ENCODE measurements around the gene ASB1. TPM values are rescaled to one million over a fixed set of nuclear protein-coding genes. Genes with fewer than 3 reads are reported as not detected.

Gene ASB1
- total RNA-seq, 4 donors from 2014 or later = 3.9 to 17.7 (median 8.9) TPM

GRCh38 chr2:238449909-238450417, 23.2 kb downstream of the ASB1 start:
- Histone ChIP-seq H3K36me3 (peaks cover 15 to 81% (median 24%) of the 10 kb centered on the region in 3 donors), H3K27ac (peak overlapping the region in 2 of 4 donors; percentile 38 to 56), H3K4me3 (no peak overlapping the region), H3K9me3 (no peaks in the 10 kb centered on the region), H3K27me3 (no peaks in the 10 kb centered on the region), H3K4me1 (peaks cover 0 to 4% (median 0%) of the 10 kb centered on the region in 3 donors)
- no peak for DNase-seq
- TF ChIP-seq POLR2A (IDR thresholded peaks at IDR 0.05) = no peak
- TF ChIP-seq CTCF (IDR thresholded peaks at IDR 0.05) = no peak
- 78 to 80% methylated on average over 8 of the region's 9 CpGs for WGBS, 2 donors
- intact Hi-C loops (cut with DNase I) = no loop called here

- Histone ChIP-seq H3K27ac (peak overlapping the region in 1 of 4 donors; percentile 62), H3K36me3 (peaks cover 12 to 76% (median 24%) of the 10 kb centered on the region in 3 donors)
These were observed 23.7 kb downstream of the ASB1 start for GRCh38 chr2:238450440-238450861.

GRCh38 chr2:238453842-238454241, 27.1 kb downstream of the ASB1 start:
- H3K4me3 ChIP-seq = no peak overlapping the region
- H3K4me1 ChIP-seq = peaks cover 0 to 13% (median 6%) of the 10 kb centered on the region in 3 donors
- no peaks in the 10 kb centered on the region for H3K9me3 ChIP-seq
- intact Hi-C loops (cut with DNase I) = no loop called here
- no peak for TF ChIP-seq CTCF (IDR thresholded peaks at IDR 0.05)
- peaks cover 0 to 42% (median 7%) of the 10 kb centered on the region in 3 donors for H3K36me3 ChIP-seq
- WGBS, 2 donors = 88 to 93% methylated on average over 2 to 4 of the region's 4 CpGs
- no peak for DNase-seq
- H3K27ac ChIP-seq = no peak overlapping the region
- peaks cover 0 to 6% (median 0%) of the 10 kb centered on the region in 4 donors for H3K27me3 ChIP-seq

More at GRCh38 chr2:238450440-238450861, 23.7 kb downstream of the ASB1 start:
- peaks cover 0 to 4% (median 0%) of the 10 kb centered on the region in 3 donors for H3K4me1 ChIP-seq
- 80 to 95% methylated on average over 9 of the region's 11 CpGs for WGBS, 2 donors
- intact Hi-C loops (cut with DNase I) = no loop called here
- no peak for TF ChIP-seq POLR2A (IDR thresholded peaks at IDR 0.05)
- no peak for TF ChIP-seq CTCF (IDR thresholded peaks at IDR 0.05)
- H3K4me3 ChIP-seq = no peak overlapping the region
- no peaks in the 10 kb centered on the region for H3K9me3 ChIP-seq
- H3K27me3 ChIP-seq = no peaks in the 10 kb centered on the region
- DNase-seq = no peak

- DNase-seq = no peak
- WGBS, 2 donors = 67 to 100% methylated on average over 1 of the region's 1 CpG
- Histone ChIP-seq H3K9me3 (no peaks in the 10 kb centered on the region), H3K27ac (no peak overlapping the region), H3K27me3 (peaks cover 0 to 6% (median 0%) of the 10 kb centered on the region in 4 donors), H3K36me3 (peaks cover 0 to 16% (median 7%) of the 10 kb centered on the region in 3 donors), H3K4me3 (no peak overlapping the region), H3K4me1 (peaks cover 0 to 18% (median 11%) of the 10 kb centered on the region in 3 donors)
- TF ChIP-seq CTCF (IDR thresholded peaks at IDR 0.05) = no peak
- no peak for TF ChIP-seq POLR2A (IDR thresholded peaks at IDR 0.05)
- intact Hi-C loops (cut with DNase I) = no loop called here
These were observed 29.7 kb downstream of the ASB1 start for GRCh38 chr2:238456449-238456848.

- H3K9me3 ChIP-seq = no peaks in the 10 kb centered on the region
These were observed 30.5 kb downstream of the ASB1 start for GRCh38 chr2:238456970-238457926.

More at GRCh38 chr2:238456970-238457926, 30.5 kb downstream of the ASB1 start:
- Histone ChIP-seq H3K27ac (no peak overlapping the region), H3K4me1 (peaks cover 0 to 18% (median 11%) of the 10 kb centered on the region in 3 donors), H3K4me3 (no peak overlapping the region), H3K27me3 (peaks cover 0 to 6% (median 0%) of the 10 kb centered on the region in 4 donors), H3K36me3 (peaks cover 0 to 8% (median 2%) of the 10 kb centered on the region in 3 donors)
- no peak for DNase-seq
- TF ChIP-seq POLR2A (IDR thresholded peaks at IDR 0.05) = no peak
- no peak for TF ChIP-seq CTCF (IDR thresholded peaks at IDR 0.05)
- intact Hi-C loops (cut with DNase I) = no loop called here
- WGBS, 2 donors = 86 to 91% methylated on average over 10 of the region's 10 CpGs

Measured in esophagus squamous epithelium (tissue), 5 donors.